SK-N-SH treated with all-trans-retinoic acid at 6 μM for 48 hours (cell line): ENCODE results near the gene ZNF474.

Experiments used
- ATAC-seq: fragments of 200-7000 bp; cut with Tn5 transposase; 3 replicates; pipeline ENCODE4 v1.9.1; 2020; ENCODE audit warnings: mild to moderate bottlenecking, moderate library complexity
- ARNTL ChIP-seq: fragments of 450-650 bp; formaldehyde crosslinking; IDR thresholded peaks from 2 replicates; pipeline ENCODE4 v1.5.0; 2020; ENCODE audit warnings: low read depth, mild to moderate bottlenecking, moderate library complexity, borderline replicate concordance
- BACH2 ChIP-seq: fragments of 250-450 bp; sonication (Bioruptor Pico); IDR thresholded peaks from 2 replicates; pipeline ENCODE4 v1.9.0; 2021; ENCODE audit warnings: mild to moderate bottlenecking, borderline replicate concordance
- CREB5 ChIP-seq: fragments of 250-450 bp; sonication (Bioruptor Pico); IDR thresholded peaks from 2 replicates; pipeline ENCODE4 v1.5.1; 2020; ENCODE audit warnings: low read depth, mild to moderate bottlenecking, moderate library complexity
- CSDC2 ChIP-seq: fragments of 250-450 bp; sonication (Bioruptor Pico); IDR thresholded peaks from 2 replicates; pipeline ENCODE4 v1.5.0; 2020; ENCODE audit warnings: mild to moderate bottlenecking, moderate library complexity
- ESRRG ChIP-seq: fragments of 250-450 bp; sonication (Bioruptor Pico); IDR thresholded peaks from 2 replicates; pipeline ENCODE4 v1.6.1; 2021; ENCODE audit warnings: mild to moderate bottlenecking
- OSR1 ChIP-seq: fragments of 250-450 bp; sonication (Bioruptor Pico); IDR thresholded peaks from 2 replicates; pipeline ENCODE4 v1.8.0; 2022; ENCODE audit warnings: moderate library complexity, mild to moderate bottlenecking, inconsistent platforms
- PATZ1 ChIP-seq: fragments of 250-450 bp; sonication (Bioruptor Pico); IDR thresholded peaks from 2 replicates; pipeline ENCODE4 v1.8.0; 2020; ENCODE audit warnings: mild to moderate bottlenecking, moderate library complexity, borderline replicate concordance
- POU6F1 ChIP-seq: fragments of 250-450 bp; sonication (Bioruptor Pico); IDR thresholded peaks from 2 replicates; pipeline ENCODE4 v1.8.0; 2021; ENCODE audit warnings: low read depth, mild to moderate bottlenecking, moderate library complexity, borderline replicate concordance
- RARB ChIP-seq: fragments of 250-450 bp; sonication (Bioruptor Pico); IDR thresholded peaks from 2 replicates; pipeline ENCODE4 v1.8.0; 2021; ENCODE audit warnings: mild to moderate bottlenecking, moderate library complexity
- SNAI2 ChIP-seq: fragments of 250-450 bp; sonication (Bioruptor Pico); IDR thresholded peaks from 2 replicates; pipeline ENCODE4 v1.5.0; 2020; ENCODE audit warnings: mild to moderate bottlenecking, moderate library complexity
- TCF4 ChIP-seq: fragments of 250-450 bp; sonication (Bioruptor Pico); IDR thresholded peaks from 2 replicates; pipeline ENCODE4 v1.8.0; 2021; ENCODE audit warnings: mild to moderate bottlenecking, moderate library complexity, borderline replicate concordance
- TOX ChIP-seq: fragments of 250-450 bp; sonication (Bioruptor Pico); IDR thresholded peaks from 2 replicates; pipeline ENCODE4 v1.8.0; 2021; ENCODE audit warnings: mild to moderate bottlenecking, moderate library complexity, borderline replicate concordance
- TSHZ2 ChIP-seq: fragments of 250-450 bp; sonication (Bioruptor Pico); IDR thresholded peaks from 2 replicates; pipeline ENCODE4 v1.5.0; 2020; ENCODE audit warnings: mild to moderate bottlenecking, moderate library complexity
- ZC3H10 ChIP-seq: fragments of 250-450 bp; sonication (Bioruptor Pico); IDR thresholded peaks from 2 replicates; pipeline ENCODE4 v1.5.1; 2021; ENCODE audit warnings: mild to moderate bottlenecking, moderate library complexity
- ZFP3 ChIP-seq: fragments of 250-450 bp; sonication (Bioruptor Pico); IDR thresholded peaks from 2 replicates; pipeline ENCODE4 v1.5.0; 2020; ENCODE audit warnings: mild to moderate bottlenecking, moderate library complexity
- ZFP30 ChIP-seq: fragments of 450-650 bp; formaldehyde crosslinking; IDR thresholded peaks from 2 replicates; pipeline ENCODE4 v1.5.0; 2022; ENCODE audit warnings: mild to moderate bottlenecking, moderate library complexity
- ZNF565 ChIP-seq: fragments of 450-650 bp; formaldehyde crosslinking; conservative IDR thresholded peaks from 2 replicates; pipeline ENCODE4 v1.5.0; 2020; ENCODE audit warnings: low read depth, mild to moderate bottlenecking, moderate library complexity
- ZNF70 ChIP-seq: fragments of 450-650 bp; formaldehyde crosslinking; IDR thresholded peaks from 2 replicates; pipeline ENCODE4 v1.5.0; 2020; ENCODE audit warnings: mild to moderate bottlenecking, moderate library complexity
- ZNF8 ChIP-seq: fragments of 450-650 bp; formaldehyde crosslinking; IDR thresholded peaks from 2 replicates; pipeline ENCODE4 v1.5.0; 2020; ENCODE audit warnings: mild to moderate bottlenecking, moderate library complexity

The ZNF474 gene

GRCh38 chr5:122105909-122106308, 23.4 kb upstream of the ZNF474 start:
- no peak for ATAC-seq
- TF ChIP-seq ARNTL (CRISPR knock-in tag): no peak

GRCh38 chr5:122107016-122107415, 22.3 kb upstream of the ZNF474 start:
- no peak for ATAC-seq

GRCh38 chr5:122110987-122111386, 18.4 kb upstream of the ZNF474 start:
- no peak for ATAC-seq
- TF ChIP-seq ZNF565 (CRISPR knock-in tag) (no peak), TSHZ2 (no peak), ZFP30 (no peak), ZC3H10 (CRISPR knock-in tag) (no peak)

More at GRCh38 chr5:122107016-122107415, 22.3 kb upstream of the ZNF474 start:
- TF ChIP-seq POU6F1 (CRISPR knock-in tag) (no peak), ZFP3 (CRISPR knock-in tag) (no peak), TCF4 (no peak)

- no peak for TF ChIP-seq ZFP3 (CRISPR knock-in tag)
- TF ChIP-seq TOX: no peak
- no peak for TF ChIP-seq ARNTL (CRISPR knock-in tag)
- no peak for TF ChIP-seq POU6F1 (CRISPR knock-in tag)
- no peak for TF ChIP-seq TCF4
- TF ChIP-seq ZC3H10 (CRISPR knock-in tag): no peak
- no peak for TF ChIP-seq TSHZ2
- no peak for TF ChIP-seq ZNF70
- no peak for TF ChIP-seq SNAI2 (CRISPR knock-in tag)
- TF ChIP-seq BACH2: no peak
- no peak for ATAC-seq
Observed at GRCh38 chr5:122111460-122111859, 17.9 kb upstream of the ZNF474 start.

GRCh38 chr5:122112063-122112462, 17.3 kb upstream of the ZNF474 start:
- no peak for ATAC-seq
- TF ChIP-seq OSR1 (no peak), TSHZ2 (no peak), PATZ1 (no peak), ZNF8 (no peak), TOX (no peak), ESRRG (CRISPR knock-in tag) (no peak), ZC3H10 (CRISPR knock-in tag) (no peak), ARNTL (CRISPR knock-in tag) (no peak), ZFP3 (CRISPR knock-in tag) (no peak), CSDC2 (CRISPR knock-in tag) (no peak), CREB5 (CRISPR knock-in tag) (no peak), BACH2 (no peak), ZFP30 (no peak), ZNF70 (no peak), RARB (CRISPR knock-in tag) (no peak)
